Naive thymus-derived CD4-positive, alpha-beta T cell (primary cell): ENCODE measurements around the gene GRM7. TPM values are rescaled to one million over a fixed set of nuclear protein-coding genes. Genes with fewer than 3 reads are reported as not detected.

Source experiments
- ATAC-seq: fragments of 150-1000 bp; cut with Tn5 transposase; 2 replicates; pipeline ENCODE4 v1.10.0; 2021; ENCODE audit warnings: mild to moderate bottlenecking, moderate library complexity
- CTCF ChIA-PET: fragments of 350-600 bp; sonication (Branson Sonifier 250); formaldehyde crosslinking; loops from one replicate; lab custom pipeline; 2021; ENCODE audit warnings: antibody characterized with exemption; lab: Charles Lee
- POLR2A ChIA-PET: fragments of 350-600 bp; sonication (Branson Sonifier 250); formaldehyde crosslinking; loops from one replicate; lab custom pipeline; 2021; ENCODE audit warnings: antibody characterized with exemption, inconsistent platforms; lab: Charles Lee
- DNase-seq, 9 donors: peaks; one replicate each; pipeline versions ENCODE4 v3.0.0 to v3.0.0-alpha.2; 2020 to 2022; ENCODE audit warnings: mixed read lengths in 1 of 9
- H3K27ac ChIP-seq: one replicate; pipeline ENCODE4 v1.7.0; 2013; ENCODE audit warnings: mild to moderate bottlenecking, low read depth, low read length, moderate library complexity
- H3K27me3 ChIP-seq, 2 donors: one replicate each; pipeline ENCODE4 v1.7.0; 2013; ENCODE audit warnings: low read length in 2 of 2, mild to moderate bottlenecking in 2 of 2, moderate library complexity in 2 of 2; ENCODE audit not compliant: control insufficient read depth in 2 of 2, insufficient read depth in 2 of 2
- H3K36me3 ChIP-seq, 3 experiments: 1 replicate in 2 of 3; 2 replicates in 1 of 3; pipeline ENCODE4 v1.7.0; 2013; ENCODE audit warnings: low read length in 3 of 3, mild to moderate bottlenecking in 3 of 3, moderate library complexity in 1 of 3; ENCODE audit not compliant: insufficient read depth in 3 of 3, control insufficient read depth in 2 of 3
- H3K4me1 ChIP-seq, 2 donors: one replicate each; pipeline ENCODE4 v1.7.0; 2013; ENCODE audit warnings: low read length in 2 of 2, mild to moderate bottlenecking in 2 of 2, moderate library complexity in 1 of 2; ENCODE audit not compliant: control insufficient read depth in 2 of 2, insufficient read depth in 2 of 2
- H3K4me3 ChIP-seq: 2 replicates; pipeline ENCODE4 v1.7.0; 2013; ENCODE audit warnings: mild to moderate bottlenecking, low read length
- H3K9me3 ChIP-seq, 3 experiments: 1 replicate in 2 of 3; 2 replicates in 1 of 3; pipeline ENCODE4 v1.7.0; 2013; ENCODE audit warnings: low read length in 3 of 3; ENCODE audit not compliant: control insufficient read depth in 2 of 3
- H3K27ac Mint-ChIP-seq, 9 donors: one replicate each; pipeline ENCODE4 v1.8.0; 2020 to 2022; ENCODE audit warnings: mixed read lengths in 9 of 9, mild to moderate bottlenecking in 8 of 9, moderate library complexity in 5 of 9, inconsistent platforms in 2 of 9
- H3K27me3 Mint-ChIP-seq, 5 donors: one replicate each; pipeline ENCODE4 v1.8.0; 2021 to 2022; ENCODE audit warnings: mixed read lengths in 5 of 5, mild to moderate bottlenecking in 1 of 5
- H3K36me3 Mint-ChIP-seq, 5 donors: one replicate each; pipeline ENCODE4 v1.8.0; 2020 to 2022; ENCODE audit warnings: mixed read lengths in 5 of 5, mild to moderate bottlenecking in 3 of 5, inconsistent platforms in 1 of 5
- H3K4me1 Mint-ChIP-seq, 7 donors: one replicate each; pipeline ENCODE4 v1.8.0; 2020 to 2022; ENCODE audit warnings: mixed read lengths in 7 of 7, mild to moderate bottlenecking in 3 of 7, inconsistent platforms in 1 of 7
- H3K4me3 Mint-ChIP-seq, 10 donors: one replicate each; pipeline ENCODE4 v1.8.0; 2020 to 2022; ENCODE audit warnings: mild to moderate bottlenecking in 10 of 10, mixed read lengths in 10 of 10, moderate library complexity in 6 of 10, inconsistent platforms in 2 of 10
- H3K9me3 Mint-ChIP-seq, 11 donors: one replicate each; pipeline ENCODE4 v1.8.0; 2020 to 2022; ENCODE audit warnings: mixed read lengths in 11 of 11, mild to moderate bottlenecking in 4 of 11, inconsistent platforms in 1 of 11, moderate library complexity in 1 of 11
- intact Hi-C, 2 donors: fragments of 100-400 bp; cut with micrococcal nuclease; formaldehyde crosslinking; loops; one replicate each; pipeline ENCODE4 v1.15.1; 2023
- polyA plus RNA-seq, 2 donors: library from polyadenylated mRNA; unstranded; fragments of 300-500 nt; fragmentation: Illumina TruSeq; gene quantifications; one replicate each; pipeline ENCODE4 v1.2.3, GENCODE V29; 2021
- total RNA-seq, 6 experiments: library from RNA in 5 of 6; stranded (reverse) in 5 of 6; gene quantifications; 1 replicate in 5 of 6; 2 replicates in 1 of 6; pipeline ENCODE4 v1.2.3 and lab custom pipeline; 2021 to 2026

The GRM7 gene
- total and polyA plus RNA-seq, 7 experiments from 2014 or later, result not detected

- CTCF ChIA-PET, result no interaction called here
- Histone ChIP-seq H3K36me3 (no peaks in the 10 kb centered on the region), H3K4me1 (no peaks in the 10 kb centered on the region), H3K27me3 (no peaks in the 10 kb centered on the region), H3K4me3 (no peak overlapping the region), H3K9me3 (no peaks in the 10 kb centered on the region), H3K27ac (no peak overlapping the region)
- no peak overlapping the region for H3K27ac Mint-ChIP-seq
- no peaks in the 10 kb centered on the region for H3K4me1 Mint-ChIP-seq
- POLR2A ChIA-PET, result no interaction called here
- peaks cover 0 to 6% (median 0%) of the 10 kb centered on the region in 11 donors for H3K9me3 Mint-ChIP-seq
- peaks cover 0 to 13% (median 0%) of the 10 kb centered on the region in 5 donors for H3K27me3 Mint-ChIP-seq
- ATAC-seq, result no peak
- no peaks in the 10 kb centered on the region for H3K36me3 Mint-ChIP-seq
- no peak overlapping the region for H3K4me3 Mint-ChIP-seq
- DNase-seq, result no peak
- intact Hi-C loops, result no loop called here
Measured at GRCh38 chr3:7650466-7650865, 789.6 kb downstream of the GRM7 start.

GRCh38 chr3:7651274-7651673 is 790.4 kb downstream of the GRM7 start:
- DNase-seq, result no peak
- POLR2A ChIA-PET, result no interaction called here
- H3K36me3 Mint-ChIP-seq, result no peaks in the 10 kb centered on the region

DNA sequence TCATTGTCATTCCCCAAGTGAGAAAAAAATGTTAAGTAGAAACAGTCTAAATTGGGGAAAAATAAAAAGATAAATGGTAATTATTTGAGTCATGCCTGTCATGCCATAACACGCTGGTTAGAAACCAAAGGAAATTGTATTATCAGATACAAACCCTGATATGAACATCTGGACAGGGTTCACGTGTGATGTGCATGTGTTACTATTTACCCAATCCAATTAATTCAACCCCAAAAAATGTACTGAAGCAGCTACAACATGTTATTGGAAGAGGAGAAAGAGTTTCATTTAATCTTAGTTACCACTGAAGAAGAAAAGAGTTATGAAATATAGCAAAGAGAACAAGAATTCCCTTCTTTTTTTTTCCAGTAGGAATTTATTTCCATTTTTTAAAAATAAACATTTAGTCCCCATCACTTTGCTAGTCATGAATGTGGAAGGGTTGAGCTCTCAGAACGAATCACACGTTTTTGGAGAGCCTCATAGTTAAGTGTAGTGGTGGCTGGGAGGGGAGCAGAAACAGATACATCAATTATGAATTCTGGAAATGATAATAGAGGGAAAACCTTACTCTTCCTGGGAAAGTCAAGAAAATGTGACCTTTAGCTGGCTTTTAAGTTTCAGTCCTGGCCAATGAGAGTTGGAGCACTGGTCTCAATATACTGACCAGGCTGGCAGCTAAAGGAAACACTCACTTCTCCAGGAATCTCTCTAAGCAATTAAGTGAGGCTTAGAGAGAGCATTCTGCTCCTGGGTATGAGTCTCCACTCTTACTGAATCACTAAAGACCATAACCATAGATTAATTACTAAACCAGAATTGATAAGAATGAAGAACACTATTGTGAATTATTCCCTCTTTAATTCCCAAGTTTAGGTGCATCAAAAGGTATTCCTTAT is 796.5 kb downstream of the GRM7 start:
- Mint-ChIP-seq H3K36me3 (no peaks in the 10 kb centered on the region), H3K27ac (no peak overlapping the region), H3K4me1 (no peaks in the 10 kb centered on the region), H3K9me3 (peaks cover 0 to 5% (median 0%) of the 10 kb centered on the region in 11 donors), H3K27me3 (peaks cover 0 to 15% (median 4%) of the 10 kb centered on the region in 5 donors), H3K4me3 (no peak overlapping the region)
- Histone ChIP-seq H3K36me3 (no peaks in the 10 kb centered on the region), H3K9me3 (no peaks in the 10 kb centered on the region), H3K27me3 (no peaks in the 10 kb centered on the region), H3K27ac (no peak overlapping the region), H3K4me1 (no peaks in the 10 kb centered on the region), H3K4me3 (no peak overlapping the region)
- POLR2A ChIA-PET, result no interaction called here
- CTCF ChIA-PET, result no interaction called here
- ATAC-seq (no peak), DNase-seq (no peak)
- intact Hi-C loops, result loop anchor here in 1 of 2 donors (5.0 kb wide), 1 partner anchor 280 kb away; no protein-coding TSS in a partner anchor

More at GRCh38 chr3:7651274-7651673, 790.4 kb downstream of the GRM7 start:
- no peak overlapping the region for H3K4me3 ChIP-seq
- Mint-ChIP-seq H3K9me3 (peaks cover 0 to 5% (median 0%) of the 10 kb centered on the region in 11 donors), H3K4me3 (no peak overlapping the region), H3K27ac (no peak overlapping the region), H3K27me3 (peaks cover 0 to 15% (median 4%) of the 10 kb centered on the region in 5 donors), H3K4me1 (no peaks in the 10 kb centered on the region)
- intact Hi-C loops, result no loop called here
- no peaks in the 10 kb centered on the region for H3K27me3 ChIP-seq
- H3K4me1 ChIP-seq, result no peaks in the 10 kb centered on the region
- CTCF ChIA-PET, result no interaction called here
- H3K9me3 ChIP-seq, result no peaks in the 10 kb centered on the region
- ATAC-seq, result no peak
- H3K27ac ChIP-seq, result no peak overlapping the region
- H3K36me3 ChIP-seq, result no peaks in the 10 kb centered on the region

DNA sequence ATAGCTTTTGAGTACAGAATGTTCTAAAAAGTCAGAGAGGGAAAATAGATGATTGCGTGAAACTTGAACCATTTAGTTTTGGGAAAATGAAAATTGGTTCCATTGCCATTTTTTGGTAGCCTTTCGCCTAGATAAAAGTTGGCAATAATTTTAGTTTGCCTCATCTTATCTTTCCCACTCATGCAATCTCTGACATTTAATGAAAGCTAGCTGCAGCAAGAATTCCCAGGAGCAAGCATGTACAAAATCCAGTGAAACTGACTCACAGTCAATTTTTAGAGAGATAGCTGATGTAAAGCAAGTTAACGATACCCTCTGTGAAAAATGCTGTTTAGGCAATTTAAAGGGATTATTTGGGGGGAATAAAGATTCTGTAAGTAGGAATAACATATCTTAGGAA is 797.4 kb downstream of the GRM7 start:
- H3K36me3 Mint-ChIP-seq, result no peaks in the 10 kb centered on the region

DNA sequence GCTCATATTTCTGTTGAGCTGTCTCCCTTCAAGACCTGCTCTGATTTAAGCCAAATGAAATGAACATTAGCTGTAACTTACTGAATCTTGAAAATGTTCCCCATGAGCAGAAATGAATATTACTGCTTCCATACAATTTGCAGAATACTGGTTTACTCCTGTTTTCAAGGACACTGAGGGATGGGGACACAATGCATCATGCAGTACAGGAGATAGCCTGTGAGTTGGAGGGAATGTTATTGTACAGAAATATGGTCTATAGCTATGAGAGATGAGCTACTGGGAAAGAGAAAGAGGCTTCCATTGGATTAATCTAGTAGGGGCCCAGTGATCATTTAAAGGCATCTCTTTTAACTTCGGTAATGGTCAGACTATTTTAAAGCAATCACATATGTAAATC is 798.2 kb downstream of the GRM7 start:
- Mint-ChIP-seq H3K9me3 (peaks cover 0 to 5% (median 0%) of the 10 kb centered on the region in 11 donors), H3K27me3 (peaks cover 0 to 15% (median 4%) of the 10 kb centered on the region in 5 donors), H3K4me3 (no peak overlapping the region), H3K4me1 (no peaks in the 10 kb centered on the region), H3K36me3 (no peaks in the 10 kb centered on the region), H3K27ac (no peak overlapping the region)
- Histone ChIP-seq H3K9me3 (no peaks in the 10 kb centered on the region), H3K36me3 (no peaks in the 10 kb centered on the region), H3K4me3 (no peak overlapping the region), H3K27ac (no peak overlapping the region), H3K27me3 (no peaks in the 10 kb centered on the region), H3K4me1 (no peaks in the 10 kb centered on the region)
- ATAC-seq (no peak), DNase-seq (no peak)
- POLR2A ChIA-PET, result no interaction called here
- intact Hi-C loops, result loop anchor here in 1 of 2 donors (5.0 kb wide), 1 partner anchor 278 kb away; no protein-coding TSS in a partner anchor
- CTCF ChIA-PET, result no interaction called here

More for the DNA sequence above, 797.4 kb downstream of the GRM7 start:
- ChIA-PET POLR2A (no interaction called here), CTCF (no interaction called here)
- ATAC-seq (no peak), DNase-seq (no peak)
- H3K27me3 ChIP-seq, result no peaks in the 10 kb centered on the region
- no peaks in the 10 kb centered on the region for H3K4me1 ChIP-seq
- H3K27me3 Mint-ChIP-seq, result peaks cover 0 to 15% (median 4%) of the 10 kb centered on the region in 5 donors
- no peak overlapping the region for H3K27ac ChIP-seq
- intact Hi-C loops, result loop anchor here in 1 of 2 donors (5.0 kb wide), 1 partner anchor 279 kb away; no protein-coding TSS in a partner anchor
- H3K9me3 Mint-ChIP-seq, result peaks cover 0 to 5% (median 0%) of the 10 kb centered on the region in 11 donors
- H3K36me3 ChIP-seq, result no peaks in the 10 kb centered on the region
- no peak overlapping the region for H3K4me3 ChIP-seq
- H3K27ac Mint-ChIP-seq, result no peak overlapping the region
- no peak overlapping the region for H3K4me3 Mint-ChIP-seq
- no peaks in the 10 kb centered on the region for H3K9me3 ChIP-seq
- no peaks in the 10 kb centered on the region for H3K4me1 Mint-ChIP-seq

- H3K4me3 ChIP-seq, result no peak overlapping the region
- Mint-ChIP-seq H3K9me3 (peaks cover 0 to 4% (median 0%) of the 10 kb centered on the region in 11 donors), H3K27ac (no peak overlapping the region), H3K4me3 (no peak overlapping the region), H3K27me3 (peaks cover 0 to 4% (median 0%) of the 10 kb centered on the region in 5 donors), H3K36me3 (no peaks in the 10 kb centered on the region), H3K4me1 (no peaks in the 10 kb centered on the region)
- no peaks in the 10 kb centered on the region for H3K9me3 ChIP-seq
- ChIA-PET CTCF (no interaction called here), POLR2A (no interaction called here)
- H3K27ac ChIP-seq, result no peak overlapping the region
- intact Hi-C loops, result no loop called here
- H3K4me1 ChIP-seq, result no peaks in the 10 kb centered on the region
- ATAC-seq, result no peak
- DNase-seq, result no peak
- no peaks in the 10 kb centered on the region for H3K36me3 ChIP-seq
- H3K27me3 ChIP-seq, result no peaks in the 10 kb centered on the region
Measured at GRCh38 chr3:7663771-7664170, 802.9 kb downstream of the GRM7 start.
